T-helper 2 cell treated with Interferon-gamma antibody and Interleukin-4, amounts not matched to agents 5 μg/mL and 100 μg/mL, for 36 hours (primary cell): ENCODE data around the gene PPP6C.
"Not testable (repeated sequence)": the region's sequence is repeated elsewhere in the genome, so short reads cannot be mapped to it uniquely, and the experiment has no call there.

Source experiments
- DNase-seq: peaks from one replicate; pipeline ENCODE4 v3.0.0; 2021; ENCODE audit warnings: low spot score
- H3K27ac Mint-ChIP-seq: one replicate; pipeline ENCODE4 v1.8.0; 2021; ENCODE audit warnings: mild to moderate bottlenecking, mixed read lengths
- H3K27me3 Mint-ChIP-seq: one replicate; pipeline ENCODE4 v1.8.0; 2021; ENCODE audit warnings: low read depth, mixed read lengths
- H3K36me3 Mint-ChIP-seq: one replicate; pipeline ENCODE4 v1.8.0; 2021; ENCODE audit warnings: low read depth, mixed read lengths
- H3K4me1 Mint-ChIP-seq: one replicate; pipeline ENCODE4 v1.8.0; 2021; ENCODE audit warnings: low read depth, mixed read lengths
- H3K4me3 Mint-ChIP-seq: one replicate; pipeline ENCODE4 v1.8.0; 2022; ENCODE audit warnings: mild to moderate bottlenecking, moderate library complexity, mixed read lengths
- H3K9me3 Mint-ChIP-seq: one replicate; pipeline ENCODE4 v1.8.0; 2021; ENCODE audit warnings: mixed read lengths

PPP6C gene

GRCh38 chr9:125169895-125170294 lies 19.7 kb downstream of the PPP6C start:
- Mint-ChIP-seq H3K27ac (no peak overlapping the region), H3K4me1 (peaks cover 8% of the 10 kb centered on the region), H3K4me3 (no peak overlapping the region), H3K36me3 (peaks cover 27% of the 10 kb centered on the region), H3K9me3 (no peaks in the 10 kb centered on the region), H3K27me3 (no peaks in the 10 kb centered on the region)
- no peak for DNase-seq

- Mint-ChIP-seq H3K9me3 (no peaks in the 10 kb centered on the region), H3K27ac (no peak overlapping the region), H3K36me3 (peaks cover 27% of the 10 kb centered on the region)
Measured at GRCh38 chr9:125166762-125167161, 22.8 kb downstream of the PPP6C start.

GRCh38 chr9:125162891-125163290 lies 26.7 kb downstream of the PPP6C start:
- not testable (repeated sequence) for H3K4me1 Mint-ChIP-seq, H3K27ac Mint-ChIP-seq, H3K4me3 Mint-ChIP-seq, DNase-seq, H3K27me3 Mint-ChIP-seq, H3K9me3 Mint-ChIP-seq
- peaks cover 20% of the 10 kb centered on the region for H3K36me3 Mint-ChIP-seq

More at GRCh38 chr9:125166762-125167161, 22.8 kb downstream of the PPP6C start:
- Mint-ChIP-seq H3K4me1 (no peaks in the 10 kb centered on the region), H3K27me3 (no peaks in the 10 kb centered on the region), H3K4me3 (no peak overlapping the region)
- no peak for DNase-seq

GRCh38 chr9:125161284-125161918 lies 28.2 kb downstream of the PPP6C start:
- no peaks in the 10 kb centered on the region for H3K27me3 Mint-ChIP-seq
- H3K4me3 Mint-ChIP-seq, result no peak overlapping the region
- peaks cover 21% of the 10 kb centered on the region for H3K36me3 Mint-ChIP-seq
- no peak for DNase-seq
- H3K27ac Mint-ChIP-seq, result no peak overlapping the region
- no peaks in the 10 kb centered on the region for H3K9me3 Mint-ChIP-seq
- H3K4me1 Mint-ChIP-seq, result no peaks in the 10 kb centered on the region

- Mint-ChIP-seq H3K27ac (no peak overlapping the region), H3K27me3 (no peaks in the 10 kb centered on the region), H3K36me3 (peaks cover 21% of the 10 kb centered on the region), H3K4me1 (no peaks in the 10 kb centered on the region), H3K4me3 (no peak overlapping the region), H3K9me3 (no peaks in the 10 kb centered on the region)
- no peak for DNase-seq
Measured at GRCh38 chr9:125160750-125161149, 28.9 kb downstream of the PPP6C start.

GRCh38 chr9:125156551-125156950 lies 33.1 kb downstream of the PPP6C start:
- Mint-ChIP-seq H3K36me3 (peaks cover 34% of the 10 kb centered on the region), H3K27ac (no peak overlapping the region), H3K9me3 (no peaks in the 10 kb centered on the region), H3K4me1 (no peaks in the 10 kb centered on the region), H3K4me3 (no peak overlapping the region), H3K27me3 (no peaks in the 10 kb centered on the region)
- no peak for DNase-seq

- no peak overlapping the region for H3K27ac Mint-ChIP-seq
- H3K4me1 Mint-ChIP-seq, result peaks cover 4% of the 10 kb centered on the region
- H3K4me3 Mint-ChIP-seq, result no peak overlapping the region
- H3K9me3 Mint-ChIP-seq, result no peaks in the 10 kb centered on the region
- H3K36me3 Mint-ChIP-seq, result peaks cover 46% of the 10 kb centered on the region
- DNase-seq, result no peak
- no peaks in the 10 kb centered on the region for H3K27me3 Mint-ChIP-seq
Measured at GRCh38 chr9:125153712-125154367, 35.8 kb downstream of the PPP6C start.

GRCh38 chr9:125151730-125152129 lies 37.9 kb downstream of the PPP6C start:
- H3K4me3 Mint-ChIP-seq, result no peak overlapping the region
- DNase-seq, result no peak
- H3K4me1 Mint-ChIP-seq, result peaks cover 4% of the 10 kb centered on the region
- no peaks in the 10 kb centered on the region for H3K9me3 Mint-ChIP-seq
- H3K36me3 Mint-ChIP-seq, result peaks cover 40% of the 10 kb centered on the region
- no peaks in the 10 kb centered on the region for H3K27me3 Mint-ChIP-seq
- no peak overlapping the region for H3K27ac Mint-ChIP-seq

GRCh38 chr9:125150349-125151245 lies 39.0 kb downstream of the PPP6C start:
- peaks cover 8% of the 10 kb centered on the region for H3K4me1 Mint-ChIP-seq
- H3K27ac Mint-ChIP-seq, result no peak overlapping the region
- no peak overlapping the region for H3K4me3 Mint-ChIP-seq
- H3K27me3 Mint-ChIP-seq, result no peaks in the 10 kb centered on the region
- H3K36me3 Mint-ChIP-seq, result peaks cover 40% of the 10 kb centered on the region
- DNase-seq, result no peak
- H3K9me3 Mint-ChIP-seq, result no peaks in the 10 kb centered on the region

GRCh38 chr9:125147401-125147951 lies 42.1 kb downstream of the PPP6C start:
- H3K4me3 Mint-ChIP-seq, result no peak overlapping the region
- peaks cover 30% of the 10 kb centered on the region for H3K36me3 Mint-ChIP-seq
- H3K9me3 Mint-ChIP-seq, result no peaks in the 10 kb centered on the region
- no peak for DNase-seq
- H3K27me3 Mint-ChIP-seq, result no peaks in the 10 kb centered on the region
- H3K4me1 Mint-ChIP-seq, result peaks cover 17% of the 10 kb centered on the region
- H3K27ac Mint-ChIP-seq, result no peak overlapping the region

GRCh38 chr9:125146247-125146646 lies 43.4 kb downstream of the PPP6C start:
- Mint-ChIP-seq H3K27ac (no peak overlapping the region), H3K4me3 (no peak overlapping the region), H3K36me3 (peaks cover 23% of the 10 kb centered on the region), H3K4me1 (peaks cover 23% of the 10 kb centered on the region), H3K9me3 (no peaks in the 10 kb centered on the region), H3K27me3 (no peaks in the 10 kb centered on the region)
- no peak for DNase-seq

GRCh38 chr9:125145425-125145824 lies 44.2 kb downstream of the PPP6C start:
- Mint-ChIP-seq H3K36me3 (peaks cover 14% of the 10 kb centered on the region), H3K27me3 (no peaks in the 10 kb centered on the region), H3K4me1 (peaks cover 23% of the 10 kb centered on the region), H3K9me3 (no peaks in the 10 kb centered on the region), H3K27ac (no peak overlapping the region), H3K4me3 (no peak overlapping the region)
- DNase-seq, result no peak

- peak within 1 kb of the TSS; percentile 85 for H3K27ac Mint-ChIP-seq
- peaks cover 24% of the 10 kb centered on the region for H3K4me1 Mint-ChIP-seq
- peak; percentile 99 for DNase-seq
- H3K36me3 Mint-ChIP-seq, result peaks cover 16% of the 10 kb centered on the region
- no peaks in the 10 kb centered on the region for H3K27me3 Mint-ChIP-seq
- H3K4me3 Mint-ChIP-seq, result peak within 1 kb of the TSS; percentile 94
- no peaks in the 10 kb centered on the region for H3K9me3 Mint-ChIP-seq
Measured at GRCh38 chr9:125143377-125144090, 46.1 kb downstream of the PPP6C start, which contains the start of gene SCAI. Gene SCAI (minus strand): TSS chr9:125143528. CDS start chr9:125143437, 91 bp downstream.
